Astrocyte (in vitro differentiated cells and primary cell): ENCODE data around the gene KRTCAP2. TPM values are rescaled to one million over a fixed set of nuclear protein-coding genes. Genes with fewer than 3 reads are reported as not detected.

Experiments used
- DNase-seq: peaks from one replicate; pipeline ENCODE4 v3.0.0-alpha.2; 2010; ENCODE audit warnings: low read depth
- FAIRE-seq: peaks from 2 replicates; lab custom pipeline; 2011; peaks lifted over from hg19 to GRCh38; lab: Jason Lieb, UNC
- H2AFZ ChIP-seq: 2 replicates; pipeline ENCODE4 v1.6.0; 2012; ENCODE audit warnings: low read depth, low read length, inconsistent platforms
- H3K27ac ChIP-seq: 2 replicates; pipeline ENCODE4 v1.5.1; 2011; ENCODE audit warnings: low read depth, low read length, inconsistent platforms
- H3K27me3 ChIP-seq: 2 replicates; pipeline ENCODE4 v1.6.0; 2011; ENCODE audit warnings: low read length, inconsistent platforms; ENCODE audit not compliant: insufficient read depth
- H3K36me3 ChIP-seq: 2 replicates; pipeline ENCODE4 v1.5.1; 2011; ENCODE audit warnings: low read length, inconsistent platforms; ENCODE audit not compliant: insufficient read depth
- H3K4me1 ChIP-seq: 2 replicates; pipeline ENCODE4 v1.5.1; 2011; ENCODE audit warnings: low read length, inconsistent platforms; ENCODE audit not compliant: insufficient read depth
- H3K4me2 ChIP-seq: 2 replicates; pipeline ENCODE4 v1.6.0; 2012; ENCODE audit warnings: low read length, inconsistent platforms
- H3K4me3 ChIP-seq: 2 replicates; pipeline ENCODE4 v1.5.1; 2011; ENCODE audit warnings: low read depth, mild to moderate bottlenecking, low read length, inconsistent platforms; ENCODE audit not compliant: insufficient read depth
- H3K79me2 ChIP-seq: 2 replicates; pipeline ENCODE4 v1.6.0; 2012; ENCODE audit warnings: mild to moderate bottlenecking, low read length, inconsistent platforms; ENCODE audit not compliant: insufficient read depth
- H3K9ac ChIP-seq: 2 replicates; pipeline ENCODE4 v1.6.0; 2012; ENCODE audit warnings: mild to moderate bottlenecking, low read length, inconsistent platforms
- H3K9me3 ChIP-seq: 2 replicates; pipeline ENCODE4 v1.5.1; 2012; ENCODE audit warnings: low read depth, mild to moderate bottlenecking, low read length, inconsistent platforms; ENCODE audit not compliant: insufficient read depth
- H4K20me1 ChIP-seq: 2 replicates; pipeline ENCODE4 v1.6.0; 2012; ENCODE audit warnings: low read length, inconsistent platforms; ENCODE audit not compliant: insufficient read depth
- H3K27ac Mint-ChIP-seq: one replicate; pipeline ENCODE4 v1.8.0; 2021; ENCODE audit warnings: mild to moderate bottlenecking, mixed read lengths; ENCODE audit not compliant: unreplicated experiment
- H3K27me3 Mint-ChIP-seq: one replicate; pipeline ENCODE4 v1.8.0; 2021; ENCODE audit warnings: low read depth, mixed read lengths; ENCODE audit not compliant: unreplicated experiment
- H3K36me3 Mint-ChIP-seq: one replicate; pipeline ENCODE4 v1.8.0; 2021; ENCODE audit warnings: low read depth, mixed read lengths; ENCODE audit not compliant: unreplicated experiment
- H3K4me1 Mint-ChIP-seq: one replicate; pipeline ENCODE4 v1.8.0; 2021; ENCODE audit warnings: low read depth, mixed read lengths; ENCODE audit not compliant: unreplicated experiment
- H3K4me3 Mint-ChIP-seq: one replicate; pipeline ENCODE4 v1.8.0; 2021; ENCODE audit warnings: mild to moderate bottlenecking, moderate library complexity, mixed read lengths; ENCODE audit not compliant: unreplicated experiment
- H3K9me3 Mint-ChIP-seq: one replicate; pipeline ENCODE4 v1.8.0; 2021; ENCODE audit warnings: mild to moderate bottlenecking, mixed read lengths; ENCODE audit not compliant: unreplicated experiment
- EZH2 ChIP-seq: IDR thresholded peaks from 2 replicates; pipeline ENCODE4 v1.6.1; 2012; ENCODE audit warnings: mild to moderate bottlenecking, low read length, inconsistent platforms; ENCODE audit not compliant: insufficient read depth
- total RNA-seq: library from RNA; stranded (reverse); gene quantifications from 2 replicates; pipeline ENCODE4 v1.2.1, GENCODE V29; 2021
- TF ChIP-seq, protein P1 (sequence below): IDR thresholded peaks from 2 replicates; pipeline ENCODE4 v1.5.1; 2011; ENCODE audit warnings: low read depth, mild to moderate bottlenecking, inconsistent platforms, low read length, moderate library complexity; ENCODE audit not compliant: insufficient read depth

Gene KRTCAP2
- total RNA-seq, 1 donor from 2014 or later = 161 TPM

DNA sequence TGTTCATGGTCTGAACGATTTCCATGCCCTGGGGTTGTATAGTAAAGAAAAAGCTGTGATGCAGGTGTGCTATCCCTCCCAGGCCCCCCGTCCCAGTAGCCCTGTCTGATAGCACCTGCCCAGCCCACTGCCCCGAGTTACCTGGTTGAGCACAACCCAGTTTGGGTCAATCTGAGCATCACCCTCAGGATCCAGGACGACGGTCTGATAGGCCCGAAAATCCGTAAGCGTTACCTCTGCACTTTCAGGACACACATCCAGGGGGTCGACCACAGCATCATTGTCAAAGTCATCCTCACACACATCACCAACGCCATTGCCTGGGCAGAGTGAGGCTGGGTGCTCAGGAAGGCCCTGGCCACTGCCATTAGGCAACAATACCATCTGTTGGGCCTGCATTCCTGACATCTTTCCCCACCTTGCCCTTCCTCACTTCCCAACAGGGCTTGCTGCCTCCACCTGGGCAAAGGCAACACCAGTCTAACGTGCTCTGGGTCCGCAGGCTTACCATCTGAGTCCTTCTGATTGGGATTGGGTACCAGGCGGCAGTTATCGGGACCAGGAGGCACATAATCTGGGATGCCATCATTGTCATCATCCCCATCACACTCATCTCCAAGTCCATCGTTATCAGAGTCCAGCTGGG lies 24.9 kb upstream of the KRTCAP2 start:
- peaks cover 29% of the 10 kb centered on the region for H3K4me1 ChIP-seq
- Mint-ChIP-seq H3K4me1 (peaks cover 20% of the 10 kb centered on the region), H3K9me3 (peaks cover 2% of the 10 kb centered on the region), H3K27me3 (no peaks in the 10 kb centered on the region), H3K4me3 (no peak overlapping the region), H3K36me3 (peaks cover 31% of the 10 kb centered on the region), H3K27ac (no peak overlapping the region)
- TF ChIP-seq EZH2 = no peak
- TF ChIP-seq, protein P1, sequence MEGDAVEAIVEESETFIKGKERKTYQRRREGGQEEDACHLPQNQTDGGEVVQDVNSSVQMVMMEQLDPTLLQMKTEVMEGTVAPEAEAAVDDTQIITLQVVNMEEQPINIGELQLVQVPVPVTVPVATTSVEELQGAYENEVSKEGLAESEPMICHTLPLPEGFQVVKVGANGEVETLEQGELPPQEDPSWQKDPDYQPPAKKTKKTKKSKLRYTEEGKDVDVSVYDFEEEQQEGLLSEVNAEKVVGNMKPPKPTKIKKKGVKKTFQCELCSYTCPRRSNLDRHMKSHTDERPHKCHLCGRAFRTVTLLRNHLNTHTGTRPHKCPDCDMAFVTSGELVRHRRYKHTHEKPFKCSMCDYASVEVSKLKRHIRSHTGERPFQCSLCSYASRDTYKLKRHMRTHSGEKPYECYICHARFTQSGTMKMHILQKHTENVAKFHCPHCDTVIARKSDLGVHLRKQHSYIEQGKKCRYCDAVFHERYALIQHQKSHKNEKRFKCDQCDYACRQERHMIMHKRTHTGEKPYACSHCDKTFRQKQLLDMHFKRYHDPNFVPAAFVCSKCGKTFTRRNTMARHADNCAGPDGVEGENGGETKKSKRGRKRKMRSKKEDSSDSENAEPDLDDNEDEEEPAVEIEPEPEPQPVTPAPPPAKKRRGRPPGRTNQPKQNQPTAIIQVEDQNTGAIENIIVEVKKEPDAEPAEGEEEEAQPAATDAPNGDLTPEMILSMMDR = no peak
- H3K4me3 ChIP-seq = no peak overlapping the region
- peaks cover 5% of the 10 kb centered on the region for H3K36me3 ChIP-seq
- H3K4me2 ChIP-seq = no peak overlapping the region
- no peak overlapping the region for H3K9ac ChIP-seq
- H3K79me2 ChIP-seq = peaks cover 18% of the 10 kb centered on the region
- no peaks in the 10 kb centered on the region for H3K27me3 ChIP-seq
- DNase-seq (no peak), FAIRE-seq (no peak)
- peaks cover 30% of the 10 kb centered on the region for H4K20me1 ChIP-seq
- H3K9me3 ChIP-seq = no peaks in the 10 kb centered on the region
- H3K27ac ChIP-seq = no peak overlapping the region
- no peak overlapping the region for H2AFZ ChIP-seq

DNA sequence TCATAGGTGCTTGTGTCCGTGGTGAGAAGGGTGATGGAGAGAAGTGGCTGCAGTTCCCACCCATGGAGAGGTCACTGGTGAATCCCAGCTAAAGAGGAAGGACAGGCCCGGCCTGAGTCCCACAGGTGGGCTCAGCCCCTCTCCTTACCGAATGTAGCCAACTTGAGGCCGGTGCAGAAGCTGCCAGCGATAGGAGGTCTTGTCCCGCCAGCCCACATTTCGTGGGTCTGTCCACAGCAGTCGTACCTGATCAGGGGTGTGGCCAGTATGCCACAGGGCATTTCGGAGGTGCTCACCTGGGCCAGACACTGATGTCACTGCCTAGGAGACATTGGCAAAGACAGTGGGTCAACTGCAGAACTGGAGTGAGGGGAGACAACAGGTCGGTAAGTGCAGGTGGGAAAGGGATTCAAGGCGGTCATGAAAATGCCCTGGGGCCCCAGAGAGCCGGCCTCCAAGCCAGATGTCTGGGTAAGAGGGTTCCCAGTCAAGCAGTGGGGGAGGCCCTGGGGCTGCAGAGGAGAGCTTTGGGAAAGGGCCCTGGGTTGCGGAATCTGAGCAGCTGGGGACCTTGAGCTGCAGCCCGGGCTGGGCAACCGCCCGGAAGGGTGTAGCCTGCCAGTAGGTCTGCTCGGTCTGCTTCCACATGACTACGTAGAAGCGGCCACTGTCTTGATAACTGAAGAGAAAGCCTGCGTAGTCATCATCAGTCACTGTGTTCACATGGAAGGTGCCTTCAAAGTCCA lies 24.0 kb upstream of the KRTCAP2 start:
- Mint-ChIP-seq H3K36me3 (peaks cover 28% of the 10 kb centered on the region), H3K4me1 (peaks cover 20% of the 10 kb centered on the region), H3K27me3 (no peaks in the 10 kb centered on the region), H3K9me3 (peaks cover 2% of the 10 kb centered on the region), H3K27ac (peak overlapping the region; percentile 87), H3K4me3 (peak overlapping the region; percentile 73)
- peaks cover 18% of the 10 kb centered on the region for H3K79me2 ChIP-seq
- no peaks in the 10 kb centered on the region for H3K9me3 ChIP-seq
- H3K9ac ChIP-seq = no peak overlapping the region
- H3K27me3 ChIP-seq = no peaks in the 10 kb centered on the region
- H3K27ac ChIP-seq = no peak overlapping the region
- peak overlapping the region; percentile 94 for H3K4me2 ChIP-seq
- peaks cover 5% of the 10 kb centered on the region for H3K36me3 ChIP-seq
- H2AFZ ChIP-seq = no peak overlapping the region
- H3K4me3 ChIP-seq = no peak overlapping the region
- peaks cover 30% of the 10 kb centered on the region for H3K4me1 ChIP-seq
- TF ChIP-seq, protein P1 = no peak
- TF ChIP-seq EZH2 = no peak
- DNase-seq (no peak), FAIRE-seq (no peak)
- peaks cover 22% of the 10 kb centered on the region for H4K20me1 ChIP-seq
